Mesendoderm (in vitro differentiated cells): ENCODE results near the gene RBM33.

ENCODE experiments used
- DNase-seq: peaks from one replicate; pipeline ENCODE4 v3.0.0; 2013
- H2AK5ac ChIP-seq: 2 replicates; pipeline ENCODE4 v1.6.1; 2013; ENCODE audit warnings: low read length, inconsistent platforms
- H2BK120ac ChIP-seq: 2 replicates; pipeline ENCODE4 v1.6.1; 2013; ENCODE audit warnings: low read depth, mild to moderate bottlenecking, low read length, moderate library complexity, mixed read lengths
- H2BK15ac ChIP-seq: replicated peaks from 2 replicates; pipeline ENCODE4 v1.6.1; 2013; ENCODE audit warnings: low read depth, mild to moderate bottlenecking, moderate library complexity
- H2BK5ac ChIP-seq: 2 replicates; pipeline ENCODE4 v1.6.1; 2013; ENCODE audit warnings: low read length, inconsistent platforms
- H3K18ac ChIP-seq: 2 replicates; pipeline ENCODE4 v1.6.1; 2013; ENCODE audit warnings: mild to moderate bottlenecking, low read length, mixed read lengths
- H3K23ac ChIP-seq: one replicate; pipeline ENCODE4 v1.6.1; 2013; ENCODE audit warnings: low read length
- H3K27ac ChIP-seq: 2 replicates; pipeline ENCODE4 v1.5.1; 2013; ENCODE audit warnings: low read depth, mild to moderate bottlenecking, inconsistent platforms, low read length, moderate library complexity
- H3K27me3 ChIP-seq: 2 replicates; pipeline ENCODE4 v1.6.1; 2013; ENCODE audit warnings: low read length, control low read depth, mild to moderate bottlenecking, inconsistent platforms; ENCODE audit not compliant: insufficient read depth, poor library complexity
- H3K36me3 ChIP-seq: 2 replicates; pipeline ENCODE4 v1.6.1; 2013; ENCODE audit warnings: low read length, inconsistent platforms; ENCODE audit not compliant: control insufficient read depth, insufficient read depth
- H3K4ac ChIP-seq: one replicate; pipeline ENCODE4 v1.6.1; 2013; ENCODE audit warnings: low read depth, mild to moderate bottlenecking, low read length, moderate library complexity
- H3K4me1 ChIP-seq: 2 replicates; pipeline ENCODE4 v1.6.1; 2013; ENCODE audit warnings: low read depth, low read length, inconsistent platforms; ENCODE audit not compliant: control insufficient read depth
- H3K4me2 ChIP-seq: 2 replicates; pipeline ENCODE4 v1.6.1; 2013; ENCODE audit warnings: low read length
- H3K4me3 ChIP-seq: 2 replicates; pipeline ENCODE4 v1.5.1; 2013; ENCODE audit warnings: mild to moderate bottlenecking, low read length
- H3K56ac ChIP-seq: one replicate; pipeline ENCODE4 v1.6.1; 2013; ENCODE audit warnings: low read length
- H3K79me1 ChIP-seq: 2 replicates; pipeline ENCODE4 v1.6.1; 2013; ENCODE audit warnings: low read length, inconsistent platforms
- H3K79me2 ChIP-seq: 2 replicates; pipeline ENCODE4 v1.6.1; 2013; ENCODE audit warnings: mild to moderate bottlenecking, low read length; ENCODE audit not compliant: control insufficient read depth, insufficient read depth
- H3K9ac ChIP-seq: 2 replicates; pipeline ENCODE4 v1.6.1; 2013; ENCODE audit warnings: low read length, inconsistent platforms
- H4K5ac ChIP-seq: one replicate; pipeline ENCODE4 v1.6.1; 2013; ENCODE audit warnings: low read length
- H4K8ac ChIP-seq: one replicate; pipeline ENCODE4 v1.6.1; 2013; ENCODE audit warnings: low read depth, mild to moderate bottlenecking, control low read depth, low read length, moderate library complexity
- WGBS: extraction: QIAGEN DNeasy Blood & Tissue Kit; methylation state at CpG from one replicate; pipeline ENCODE4 v1.1.7; 2013; ENCODE audit warnings: low lambda C conversion rate, missing lambda C conversion rate; ENCODE audit not compliant: insufficient coverage; ENCODE audit errors: extremely low coverage; 5-methylcytosine and 5-hydroxymethylcytosine counted together

The RBM33 gene

GRCh38 chr7:155804897-155805825, 160.7 kb downstream of the RBM33 start:
- H2BK120ac ChIP-seq: no peak overlapping the region
- WGBS: no CpG with 5 or more reads among the region's 91 CpGs

GRCh38 chr7:155805826-155806095, 161.3 kb downstream of the RBM33 start:
- no peak overlapping the region for H2AK5ac ChIP-seq
- peak overlapping the region; percentile 60 for H3K56ac ChIP-seq
- H2BK15ac ChIP-seq: no peak overlapping the region
- H3K4me2 ChIP-seq: peak overlapping the region; percentile 45
- WGBS: no CpG with 5 or more reads among the region's 18 CpGs
- no peak overlapping the region for H2BK120ac ChIP-seq
- H3K4me3 ChIP-seq: no peak overlapping the region
- H3K23ac ChIP-seq: no peak overlapping the region
- H3K18ac ChIP-seq: peak overlapping the region; percentile 23
- H3K79me2 ChIP-seq: no peaks in the 10 kb centered on the region
- no peak overlapping the region for H4K8ac ChIP-seq
- H3K4me1 ChIP-seq: peaks cover 8% of the 10 kb centered on the region
- H3K4ac ChIP-seq: no peak overlapping the region
- no peak overlapping the region for H2BK5ac ChIP-seq
- peak; percentile 50 for DNase-seq
- H4K5ac ChIP-seq: no peak overlapping the region
- H3K79me1 ChIP-seq: no peaks in the 10 kb centered on the region
- peaks cover 32% of the 10 kb centered on the region for H3K27me3 ChIP-seq
- no peaks in the 10 kb centered on the region for H3K36me3 ChIP-seq
- no peak overlapping the region for H3K27ac ChIP-seq
- peak overlapping the region; percentile 50 for H3K9ac ChIP-seq

More at GRCh38 chr7:155804897-155805825, 160.7 kb downstream of the RBM33 start:
- peak overlapping the region; percentile 45 for H3K4me2 ChIP-seq
- DNase-seq: peak; percentile 90
- peak overlapping the region; percentile 30 for H3K27ac ChIP-seq
- no peak overlapping the region for H4K5ac ChIP-seq
- H3K4me1 ChIP-seq: peaks cover 8% of the 10 kb centered on the region
- no peak overlapping the region for H3K4ac ChIP-seq
- no peak overlapping the region for H3K23ac ChIP-seq
- no peaks in the 10 kb centered on the region for H3K36me3 ChIP-seq
- H4K8ac ChIP-seq: no peak overlapping the region
- H2BK15ac ChIP-seq: no peak overlapping the region
- no peaks in the 10 kb centered on the region for H3K79me2 ChIP-seq
- H3K27me3 ChIP-seq: peaks cover 31% of the 10 kb centered on the region
- peak overlapping the region; percentile 23 for H3K18ac ChIP-seq
- H2AK5ac ChIP-seq: no peak overlapping the region
- H2BK5ac ChIP-seq: no peak overlapping the region
- H3K56ac ChIP-seq: peak overlapping the region; percentile 60
- no peak overlapping the region for H3K4me3 ChIP-seq
- H3K9ac ChIP-seq: peak overlapping the region; percentile 50
- no peaks in the 10 kb centered on the region for H3K79me1 ChIP-seq

GRCh38 chr7:155806096-155806871, 161.8 kb downstream of the RBM33 start:
- Histone ChIP-seq H3K4me1 (peaks cover 8% of the 10 kb centered on the region), H2BK5ac (no peak overlapping the region), H4K5ac (no peak overlapping the region), H3K23ac (no peak overlapping the region), H3K4ac (no peak overlapping the region), H3K18ac (peak overlapping the region; percentile 23), H3K27me3 (peaks cover 35% of the 10 kb centered on the region), H3K4me3 (no peak overlapping the region), H4K8ac (no peak overlapping the region), H2BK120ac (no peak overlapping the region), H3K36me3 (no peaks in the 10 kb centered on the region), H3K9ac (peak overlapping the region; percentile 50), H3K27ac (no peak overlapping the region), H3K56ac (peak overlapping the region; percentile 60), H3K79me2 (no peaks in the 10 kb centered on the region), H3K79me1 (no peaks in the 10 kb centered on the region), H2BK15ac (no peak overlapping the region), H2AK5ac (no peak overlapping the region), H3K4me2 (peak overlapping the region; percentile 45)
- WGBS: no CpG with 5 or more reads among the region's 47 CpGs
- DNase-seq: peak; percentile 49

GRCh38 chr7:155807065-155807671, 162.7 kb downstream of the RBM33 start:
- H2AK5ac ChIP-seq: no peak overlapping the region

GRCh38 chr7:155807789-155808548, 163.5 kb downstream of the RBM33 start:
- H2BK15ac ChIP-seq: no peak overlapping the region
- no peak overlapping the region for H3K4me3 ChIP-seq
- no peak overlapping the region for H3K23ac ChIP-seq
- peak overlapping the region; percentile 70 for H3K56ac ChIP-seq
- no peak overlapping the region for H2AK5ac ChIP-seq
- peak overlapping the region; percentile 78 for H3K4me2 ChIP-seq
- no peak overlapping the region for H4K8ac ChIP-seq
- H3K79me1 ChIP-seq: no peaks in the 10 kb centered on the region
- no peak overlapping the region for H2BK5ac ChIP-seq
- no CpG with 5 or more reads among the region's 33 CpGs for WGBS
- peaks cover 46% of the 10 kb centered on the region for H3K27me3 ChIP-seq
- H3K36me3 ChIP-seq: no peaks in the 10 kb centered on the region
- H3K9ac ChIP-seq: peak overlapping the region; percentile 54
- H3K79me2 ChIP-seq: no peaks in the 10 kb centered on the region
- peak; percentile 53 for DNase-seq
- peaks cover 8% of the 10 kb centered on the region for H3K4me1 ChIP-seq
- no peak overlapping the region for H4K5ac ChIP-seq
- no peak overlapping the region for H3K27ac ChIP-seq
- no peak overlapping the region for H2BK120ac ChIP-seq
- H3K18ac ChIP-seq: peak overlapping the region; percentile 55
- H3K4ac ChIP-seq: no peak overlapping the region

More at GRCh38 chr7:155807065-155807671, 162.7 kb downstream of the RBM33 start:
- no peaks in the 10 kb centered on the region for H3K79me2 ChIP-seq
- peak overlapping the region; percentile 55 for H3K18ac ChIP-seq
- no peaks in the 10 kb centered on the region for H3K79me1 ChIP-seq
- peaks cover 8% of the 10 kb centered on the region for H3K4me1 ChIP-seq
- no peak overlapping the region for H4K5ac ChIP-seq
- H3K36me3 ChIP-seq: no peaks in the 10 kb centered on the region
- peak; percentile 81 for DNase-seq
- H3K27me3 ChIP-seq: peaks cover 39% of the 10 kb centered on the region
- no peak overlapping the region for H3K23ac ChIP-seq
- H3K4me2 ChIP-seq: peak overlapping the region; percentile 19
- no CpG with 5 or more reads among the region's 19 CpGs for WGBS
- no peak overlapping the region for H2BK120ac ChIP-seq
- no peak overlapping the region for H4K8ac ChIP-seq
- peak overlapping the region; percentile 54 for H3K56ac ChIP-seq
- H3K4ac ChIP-seq: no peak overlapping the region
- H3K4me3 ChIP-seq: no peak overlapping the region
- no peak overlapping the region for H2BK5ac ChIP-seq
- H3K9ac ChIP-seq: peak overlapping the region; percentile 8
- no peak overlapping the region for H3K27ac ChIP-seq
- no peak overlapping the region for H2BK15ac ChIP-seq
